ENCODE results near the gene CADPS2.

GRCh38 chr7:122833888-122834570, 52.2 kb downstream of the CADPS2 start:
- no peak for TF ChIP-seq POLR2A (IDR thresholded peaks at IDR 0.05)
- TF ChIP-seq CTCF (IDR thresholded peaks at IDR 0.05), result no peak
- TF ChIP-seq POLR2AphosphoS5 (IDR thresholded peaks at IDR 0.05), result no peak
